Mesenchymal stem cell (in vitro differentiated cells and primary cell): ENCODE results near the gene PTPRCAP.

Experiments used
- DNase-seq: peaks from one replicate; pipeline ENCODE4 v3.0.0-alpha.2; 2013
- H2AFZ ChIP-seq: one replicate; pipeline ENCODE4 v1.6.1; 2013; ENCODE audit warnings: low read depth, mild to moderate bottlenecking, control low read depth, inconsistent platforms, low read length, moderate library complexity
- H2AK5ac ChIP-seq: 2 replicates; pipeline ENCODE4 v1.6.1; 2013; ENCODE audit warnings: low read length, moderate library complexity, mild to moderate bottlenecking, inconsistent platforms; ENCODE audit not compliant: severe bottlenecking
- H2BK120ac ChIP-seq: one replicate; pipeline ENCODE4 v1.6.1; 2013; ENCODE audit warnings: low read depth, mild to moderate bottlenecking, inconsistent platforms, low read length, moderate library complexity
- H2BK12ac ChIP-seq, 2 experiments: one replicate each; pipeline ENCODE4 v1.6.1; 2013; ENCODE audit warnings: inconsistent platforms in 2 of 2, low read length in 2 of 2, mild to moderate bottlenecking in 2 of 2, moderate library complexity in 2 of 2, control low read depth in 1 of 2
- H2BK15ac ChIP-seq: one replicate; pipeline ENCODE4 v1.6.1; 2013; ENCODE audit warnings: mild to moderate bottlenecking, low read depth, inconsistent platforms; ENCODE audit not compliant: poor library complexity, severe bottlenecking
- H2BK5ac ChIP-seq: 2 replicates; pipeline ENCODE4 v1.6.1; 2013; ENCODE audit warnings: low read depth, mild to moderate bottlenecking, low read length, control low read depth, inconsistent platforms; ENCODE audit not compliant: poor library complexity, severe bottlenecking
- H3K14ac ChIP-seq, 2 experiments: one replicate each; pipeline ENCODE4 v1.6.1; 2013; ENCODE audit warnings: inconsistent platforms in 2 of 2, low read length in 2 of 2, control low read depth in 1 of 2, mild to moderate bottlenecking in 1 of 2, moderate library complexity in 1 of 2
- H3K18ac ChIP-seq, 2 experiments: one replicate each; pipeline ENCODE4 v1.6.1; 2013; ENCODE audit warnings: inconsistent platforms in 2 of 2, low read length in 2 of 2, control low read depth in 1 of 2, low read depth in 1 of 2, mild to moderate bottlenecking in 1 of 2
- H3K23ac ChIP-seq, 2 experiments: one replicate each; pipeline ENCODE4 v1.6.1; 2013; ENCODE audit warnings: inconsistent platforms in 2 of 2, low read length in 2 of 2, mild to moderate bottlenecking in 2 of 2, moderate library complexity in 2 of 2, control low read depth in 1 of 2
- H3K27ac ChIP-seq: 2 replicates; pipeline ENCODE4 v1.5.1; 2013; ENCODE audit warnings: mild to moderate bottlenecking, moderate library complexity, low read length, control low read depth, inconsistent platforms; ENCODE audit not compliant: poor library complexity, severe bottlenecking
- H3K27me3 ChIP-seq, 2 experiments: 2 replicates each; pipeline versions ENCODE4 v1.6.1 to v1.7.0; 2013; ENCODE audit warnings: low read length in 2 of 2, mild to moderate bottlenecking in 2 of 2, moderate library complexity in 2 of 2, control low read depth in 1 of 2, inconsistent platforms in 1 of 2; ENCODE audit not compliant: control insufficient read depth in 1 of 2, insufficient read depth in 1 of 2
- H3K36me3 ChIP-seq, 2 experiments: 2 replicates each; pipeline versions ENCODE4 v1.6.1 to v1.7.0; 2013; ENCODE audit warnings: low read length in 2 of 2, control low read depth in 1 of 2, inconsistent platforms in 1 of 2, low read depth in 1 of 2, mild to moderate bottlenecking in 1 of 2; ENCODE audit not compliant: insufficient read depth in 2 of 2, control insufficient read depth in 1 of 2
- H3K4ac ChIP-seq, 2 experiments: one replicate each; pipeline ENCODE4 v1.6.1; 2013; ENCODE audit warnings: inconsistent platforms in 2 of 2, low read length in 2 of 2, mild to moderate bottlenecking in 2 of 2, moderate library complexity in 2 of 2, control low read depth in 1 of 2, low read depth in 1 of 2
- H3K4me1 ChIP-seq: 2 replicates; pipeline ENCODE4 v1.6.1; 2013; ENCODE audit warnings: low read depth, low read length, control low read depth; ENCODE audit not compliant: control insufficient read depth, insufficient read depth
- H3K4me2 ChIP-seq: 2 replicates; pipeline ENCODE4 v1.6.1; 2013; ENCODE audit warnings: low read length, mild to moderate bottlenecking, inconsistent platforms; ENCODE audit not compliant: poor library complexity, severe bottlenecking
- H3K4me3 ChIP-seq, 2 experiments: 2 replicates each; pipeline versions ENCODE4 v1.5.1 to v1.7.0; 2013; ENCODE audit warnings: low read length in 2 of 2, mild to moderate bottlenecking in 2 of 2, control low read depth in 1 of 2, low read depth in 1 of 2; ENCODE audit not compliant: insufficient read depth in 1 of 2
- H3K79me1 ChIP-seq: replicated peaks from 2 replicates; pipeline ENCODE4 v1.6.1; 2013; ENCODE audit warnings: mild to moderate bottlenecking, control low read depth, low read length, inconsistent platforms; ENCODE audit not compliant: poor library complexity, severe bottlenecking
- H3K9ac ChIP-seq: 2 replicates; pipeline ENCODE4 v1.7.0; 2013; ENCODE audit warnings: mild to moderate bottlenecking, low read length, moderate library complexity
- H3K9me3 ChIP-seq: 2 replicates; pipeline ENCODE4 v1.7.0; 2013; ENCODE audit warnings: mild to moderate bottlenecking, low read length; ENCODE audit not compliant: control insufficient read depth
- H4K8ac ChIP-seq: one replicate; pipeline ENCODE4 v1.6.1; 2013; ENCODE audit warnings: inconsistent platforms, mild to moderate bottlenecking, low read length, moderate library complexity
- H4K91ac ChIP-seq: one replicate; pipeline ENCODE4 v1.6.1; 2013; ENCODE audit warnings: mild to moderate bottlenecking, low read length, inconsistent platforms
- WGBS: methylation state at CpG from one replicate; pipeline ENCODE4 v1.1.7; 2013; ENCODE audit warnings: mixed read lengths; 5-methylcytosine and 5-hydroxymethylcytosine counted together

The PTPRCAP gene

DNA sequence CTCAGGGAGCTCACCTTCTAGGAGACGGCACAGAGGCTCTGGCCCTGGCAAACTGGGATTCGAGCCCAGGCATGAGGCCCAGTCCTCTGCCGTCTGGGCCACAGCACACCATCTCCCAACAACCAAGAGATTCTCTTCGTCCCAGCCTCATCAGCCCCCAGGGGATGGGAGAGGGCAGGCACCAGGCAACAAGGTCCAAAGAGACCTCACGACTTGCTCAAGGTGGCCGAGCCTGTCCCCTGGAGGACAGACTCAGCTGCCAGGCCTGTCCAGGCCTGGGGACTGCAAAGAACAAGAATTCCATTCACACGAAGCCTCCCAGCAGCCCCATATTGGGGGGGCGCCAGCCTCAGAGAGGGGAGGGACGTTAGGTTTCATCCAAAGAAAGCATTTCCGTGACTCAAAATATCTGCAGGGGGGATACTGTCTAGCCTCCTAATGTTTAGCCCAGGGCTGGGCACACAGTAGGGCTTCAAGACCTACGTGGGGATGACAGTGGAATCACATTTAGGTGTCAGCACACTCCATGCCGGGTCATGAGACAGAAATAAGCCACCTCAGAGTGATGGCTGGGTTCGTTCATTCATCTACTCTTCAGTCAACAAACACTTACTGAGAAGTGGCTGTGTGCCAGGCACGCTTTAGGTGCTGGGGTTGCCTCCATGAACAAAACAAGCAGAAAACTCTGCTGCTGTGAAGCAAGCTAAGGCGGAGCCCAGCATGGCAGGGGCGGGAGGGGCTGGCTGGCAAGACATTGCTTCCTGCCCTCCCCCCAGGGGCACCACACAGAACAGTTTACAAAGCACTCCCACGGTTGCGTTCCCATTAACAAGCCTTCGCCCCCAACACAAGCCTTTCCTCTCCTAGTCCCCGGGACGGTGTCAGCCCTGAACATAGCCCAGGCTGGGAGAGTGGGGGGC lies 20.8 kb downstream of the PTPRCAP start:
- Histone ChIP-seq H4K8ac (no peak overlapping the region), H3K4ac (no peak overlapping the region), H2BK12ac (no peak overlapping the region), H3K14ac (no peak overlapping the region), H2BK5ac (no peak overlapping the region), H3K27ac (no peak overlapping the region), H4K91ac (no peak overlapping the region), H3K79me1 (peaks cover 8% of the 10 kb centered on the region), H3K23ac (no peak overlapping the region), H3K9ac (no peak overlapping the region), H3K18ac (no peak overlapping the region), H3K4me3 (no peak overlapping the region), H3K9me3 (no peaks in the 10 kb centered on the region), H3K4me1 (peaks cover 53% of the 10 kb centered on the region), H2AK5ac (no peak overlapping the region), H2BK15ac (no peak overlapping the region), H2AFZ (no peak overlapping the region), H3K4me2 (no peak overlapping the region), H3K27me3 (peaks cover 22 to 44% of the 10 kb centered on the region in 2 experiments), H3K36me3 (peaks cover 0 to 4% of the 10 kb centered on the region in 2 experiments), H2BK120ac (no peak overlapping the region)
- WGBS, result 78% methylated on average over 21 of the region's 21 CpGs
- no peak for DNase-seq

- Histone ChIP-seq H4K8ac (no peak within 1 kb of the TSS), H3K36me3 (peaks cover 0 to 4% of the 10 kb centered on the region in 2 experiments), H2BK5ac (no peak within 1 kb of the TSS), H3K14ac (no peak within 1 kb of the TSS), H3K4me1 (peaks cover 48% of the 10 kb centered on the region), H3K23ac (no peak within 1 kb of the TSS), H3K4ac (no peak within 1 kb of the TSS), H3K4me2 (peak within 1 kb of the TSS; percentile 48), H3K79me1 (peaks cover 8% of the 10 kb centered on the region), H2BK12ac (no peak within 1 kb of the TSS), H3K4me3 (peak within 1 kb of the TSS in 1 of 2 experiments; percentile 35), H3K27me3 (peaks cover 32 to 54% of the 10 kb centered on the region in 2 experiments), H3K9me3 (no peaks in the 10 kb centered on the region), H2AK5ac (no peak within 1 kb of the TSS), H2BK15ac (no peak within 1 kb of the TSS), H2BK120ac (no peak within 1 kb of the TSS), H4K91ac (no peak within 1 kb of the TSS), H3K9ac (no peak within 1 kb of the TSS), H2AFZ (no peak within 1 kb of the TSS), H3K27ac (no peak within 1 kb of the TSS), H3K18ac (no peak within 1 kb of the TSS)
- WGBS, result 13% methylated on average over 50 of the region's 67 CpGs
- DNase-seq, result no peak
Observed at GRCh38 chr11:67415501-67416304, 21.8 kb downstream of the PTPRCAP start, which contains the start of gene CARNS1. Gene CARNS1, plus strand, starts transcription at chr11:67415678. Its CDS starts 522 bp downstream, at chr11:67416200.

DNA sequence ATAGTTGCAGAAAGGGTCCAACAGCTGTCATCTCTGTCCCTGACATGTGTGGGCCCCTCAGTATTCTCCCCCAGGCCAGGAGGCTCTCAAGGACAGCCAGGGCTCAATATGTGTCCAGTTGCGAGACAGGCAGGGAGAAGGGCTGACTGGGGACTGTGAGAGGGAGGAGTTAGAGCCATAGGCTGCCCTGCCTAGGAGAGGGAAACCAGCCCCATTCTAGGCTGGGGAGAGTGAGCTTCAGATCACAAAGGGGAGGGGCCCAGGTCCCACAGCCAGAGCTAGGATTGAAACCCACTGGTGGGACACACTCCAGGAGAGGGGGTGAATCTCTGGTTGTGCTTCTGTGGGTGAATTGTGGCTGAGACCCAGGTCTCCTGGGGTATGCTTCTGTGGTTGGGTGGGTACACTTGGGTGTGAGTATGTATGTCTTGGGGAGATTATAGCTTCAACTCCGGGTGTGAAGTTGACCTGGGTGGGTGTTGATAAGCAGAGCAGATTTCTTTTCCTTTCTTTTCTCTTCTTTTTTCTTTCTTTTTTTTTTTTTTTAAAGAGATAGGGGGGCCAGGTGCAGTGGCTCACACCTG lies 24.1 kb downstream of the PTPRCAP start:
- Histone ChIP-seq H3K36me3 (no peaks in the 10 kb centered on the region), H2BK15ac (no peak overlapping the region), H3K4me3 (no peak overlapping the region), H2BK5ac (no peak overlapping the region), H2BK12ac (no peak overlapping the region), H3K27ac (no peak overlapping the region), H2AFZ (no peak overlapping the region), H3K9ac (no peak overlapping the region), H2AK5ac (no peak overlapping the region), H3K27me3 (peaks cover 43 to 77% of the 10 kb centered on the region in 2 experiments), H3K14ac (no peak overlapping the region), H4K91ac (no peak overlapping the region), H3K79me1 (no peaks in the 10 kb centered on the region), H3K4ac (no peak overlapping the region), H3K4me2 (no peak overlapping the region), H4K8ac (no peak overlapping the region), H3K9me3 (no peaks in the 10 kb centered on the region), H3K4me1 (peaks cover 25% of the 10 kb centered on the region), H3K23ac (no peak overlapping the region), H3K18ac (no peak overlapping the region), H2BK120ac (no peak overlapping the region)
- DNase-seq, result peak; percentile 9
- 74% methylated on average over 1 of the region's 2 CpGs for WGBS
